ENCODE results near the gene CASKIN2.

GRCh38 chr17:75505640-75506039 lies 9.7 kb downstream of the CASKIN2 start:
- TF ChIP-seq EZH2 (IDR thresholded peaks at IDR 0.05; ENCODE audit: insufficient read depth, poor library complexity, severe bottlenecking) (no peak), EZH2phosphoT487 (IDR thresholded peaks at IDR 0.05; ENCODE audit: insufficient read depth, low read depth) (no peak)
